Neural cell (in vitro differentiated cells): ENCODE measurements around the gene CAT. TPM values are rescaled to one million over a fixed set of nuclear protein-coding genes. Genes with fewer than 3 reads are reported as not detected.

Experiments used
- H2AFZ ChIP-seq: fragments of 200-600, 300-800 bp; sonication (generic), shearing (Covaris generic); 2 replicates; pipeline ENCODE4 v1.6.0; 2014; ENCODE audit warnings: low read depth, mild to moderate bottlenecking, antibody characterized with exemption, low read length, moderate library complexity
- H3F3A ChIP-seq: fragments of 200-600 bp; shearing (Covaris generic); 2 replicates; pipeline ENCODE4 v1.6.1; 2016; ENCODE audit warnings: mild to moderate bottlenecking, moderate library complexity, mixed read lengths, antibody characterized with exemption, low read length; ENCODE audit not compliant: insufficient read depth, poor library complexity, severe bottlenecking
- H3K27ac ChIP-seq: fragments of 200-600, 300-800 bp; sonication (generic), shearing (Covaris generic); 2 replicates; pipeline ENCODE4 v1.5.1; 2014; ENCODE audit warnings: mild to moderate bottlenecking, low read length, moderate library complexity
- H3K27me3 ChIP-seq: fragments of 300-800, 200-600 bp; sonication (generic), shearing (Covaris generic); 2 replicates; pipeline ENCODE4 v1.6.0; 2014; ENCODE audit warnings: mild to moderate bottlenecking, low read depth, low read length, moderate library complexity; ENCODE audit not compliant: insufficient read depth
- H3K36me3 ChIP-seq: fragments of 300-800, 200-600 bp; sonication (generic), shearing (Covaris generic); 2 replicates; pipeline ENCODE4 v1.5.1; 2014; ENCODE audit warnings: mild to moderate bottlenecking, antibody characterized with exemption, low read length, moderate library complexity; ENCODE audit not compliant: insufficient read depth
- H3K4me2 ChIP-seq: fragments of 300-800, 200-600 bp; sonication (generic), shearing (Covaris generic); 2 replicates; pipeline ENCODE4 v1.6.0; 2014; ENCODE audit warnings: mild to moderate bottlenecking, low read length
- H3K4me3 ChIP-seq: fragments of 300-800, 200-600 bp; sonication (generic), shearing (Covaris generic); 2 replicates; pipeline ENCODE4 v1.5.1; 2014; ENCODE audit warnings: mild to moderate bottlenecking, low read length, moderate library complexity
- H3K79me2 ChIP-seq: fragments of 200-600 bp; shearing (Covaris generic); replicated peaks from 2 replicates; pipeline ENCODE4 v1.6.0; 2014; ENCODE audit warnings: mild to moderate bottlenecking, low read length, moderate library complexity; ENCODE audit not compliant: insufficient read depth
- H3K9ac ChIP-seq: fragments of 300-800, 200-600 bp; sonication (generic), shearing (Covaris generic); 2 replicates; pipeline ENCODE4 v1.6.1; 2016; ENCODE audit warnings: mild to moderate bottlenecking, low read length, mixed read lengths
- H3K9me2 ChIP-seq: fragments of 200-600 bp; shearing (Covaris generic); 2 replicates; pipeline ENCODE4 v1.6.1; 2016; ENCODE audit warnings: mild to moderate bottlenecking, low read length, mixed read lengths; ENCODE audit not compliant: insufficient read depth
- H3K9me3 ChIP-seq: fragments of 200-600, 300-800 bp; sonication (generic), shearing (Covaris generic); 2 replicates; pipeline ENCODE4 v1.6.1; 2016; ENCODE audit warnings: mild to moderate bottlenecking, mixed run types, low read length, moderate library complexity, mixed read lengths
- H4K20me1 ChIP-seq: fragments of 200-600 bp; shearing (Covaris generic); 2 replicates; pipeline ENCODE4 v1.6.1; 2016; ENCODE audit warnings: mild to moderate bottlenecking, mixed run types; ENCODE audit not compliant: insufficient read depth
- EP300 ChIP-seq: fragments of 450-650 bp; conservative IDR thresholded peaks from 2 replicates; pipeline ENCODE4 v1.6.1; 2014; ENCODE audit warnings: antibody characterized with exemption, mild to moderate bottlenecking, moderate library complexity; ENCODE audit not compliant: poor library complexity, severe bottlenecking
- EZH2 ChIP-seq: fragments of 200-600, 300-800 bp; shearing (Covaris generic), sonication (generic); IDR thresholded peaks from 2 replicates; pipeline ENCODE4 v1.6.1; 2014; ENCODE audit warnings: antibody characterized with exemption, low read length, borderline replicate concordance, mild to moderate bottlenecking; ENCODE audit not compliant: insufficient read depth, poor library complexity, severe bottlenecking
- MXI1 ChIP-seq: fragments of 450-650 bp; conservative IDR thresholded peaks from 2 replicates; pipeline ENCODE4 v1.6.1; 2014; ENCODE audit warnings: antibody characterized with exemption, mild to moderate bottlenecking; ENCODE audit not compliant: poor library complexity, severe bottlenecking
- POLR2AphosphoS5 ChIP-seq: IDR thresholded peaks from 2 replicates; pipeline ENCODE4 v1.6.1; 2012
- RAD21 ChIP-seq: fragments of 450-650 bp; conservative IDR thresholded peaks from 2 replicates; pipeline ENCODE4 v1.6.1; 2014; ENCODE audit warnings: antibody characterized with exemption, mild to moderate bottlenecking, moderate library complexity
- REST ChIP-seq: IDR thresholded peaks from 2 replicates; pipeline ENCODE4 v1.6.1; 2012; ENCODE audit warnings: borderline replicate concordance
- SMC3 ChIP-seq: fragments of 450-650 bp; conservative IDR thresholded peaks from 2 replicates; pipeline ENCODE4 v1.6.1; 2014; ENCODE audit warnings: antibody characterized with exemption, mild to moderate bottlenecking, moderate library complexity; ENCODE audit not compliant: poor library complexity
- TAF1 ChIP-seq: IDR thresholded peaks from 2 replicates; pipeline ENCODE4 v1.6.1; 2012; ENCODE audit warnings: low read depth
- polyA plus RNA-seq: library from polyadenylated mRNA; depleted of rRNA; stranded (reverse); fragments of >200 nt; gene quantifications from 2 replicates; pipeline ENCODE4 v1.2.3, GENCODE V29; 2014
- TF ChIP-seq, protein P1 (sequence below): fragments of 450-650 bp; IDR thresholded peaks from 2 replicates; pipeline ENCODE4 v1.5.1; 2014; ENCODE audit warnings: antibody characterized with exemption, mild to moderate bottlenecking, moderate library complexity; ENCODE audit not compliant: poor library complexity, severe bottlenecking

CAT gene
- polyA plus RNA-seq, 1 donor from 2014 or later: 40.1 TPM

DNA sequence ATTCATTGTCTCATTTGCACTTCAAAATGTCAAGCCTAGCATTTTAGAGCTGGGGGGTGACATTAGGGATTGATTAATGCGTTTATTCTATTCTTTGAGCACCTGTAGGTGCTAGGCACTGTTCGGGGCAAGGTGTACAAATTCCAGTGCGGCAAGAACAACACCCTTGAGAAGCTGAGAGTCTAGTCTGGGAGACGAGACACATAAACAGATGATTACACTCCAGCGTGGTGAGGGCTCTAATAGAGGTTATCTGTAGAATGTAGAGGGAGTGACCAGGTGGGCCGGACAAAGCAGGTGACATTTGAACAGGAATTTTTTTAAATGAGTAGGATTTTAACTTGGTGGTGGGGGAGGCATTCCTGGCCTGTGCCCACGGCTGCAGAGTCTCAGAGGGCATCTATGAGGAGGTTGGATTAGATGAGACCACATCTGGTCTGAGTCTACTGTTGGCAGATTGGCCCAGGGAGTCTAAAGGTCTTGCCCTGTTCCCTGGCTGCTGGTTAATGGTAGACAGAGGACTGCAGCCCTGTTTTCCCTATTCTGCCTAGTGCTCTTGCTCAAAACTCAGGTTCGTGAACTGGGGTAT, 970 bp downstream of the CAT start:
- no peak for TF ChIP-seq EZH2
- TF ChIP-seq RAD21: no peak
- TF ChIP-seq, protein P1, sequence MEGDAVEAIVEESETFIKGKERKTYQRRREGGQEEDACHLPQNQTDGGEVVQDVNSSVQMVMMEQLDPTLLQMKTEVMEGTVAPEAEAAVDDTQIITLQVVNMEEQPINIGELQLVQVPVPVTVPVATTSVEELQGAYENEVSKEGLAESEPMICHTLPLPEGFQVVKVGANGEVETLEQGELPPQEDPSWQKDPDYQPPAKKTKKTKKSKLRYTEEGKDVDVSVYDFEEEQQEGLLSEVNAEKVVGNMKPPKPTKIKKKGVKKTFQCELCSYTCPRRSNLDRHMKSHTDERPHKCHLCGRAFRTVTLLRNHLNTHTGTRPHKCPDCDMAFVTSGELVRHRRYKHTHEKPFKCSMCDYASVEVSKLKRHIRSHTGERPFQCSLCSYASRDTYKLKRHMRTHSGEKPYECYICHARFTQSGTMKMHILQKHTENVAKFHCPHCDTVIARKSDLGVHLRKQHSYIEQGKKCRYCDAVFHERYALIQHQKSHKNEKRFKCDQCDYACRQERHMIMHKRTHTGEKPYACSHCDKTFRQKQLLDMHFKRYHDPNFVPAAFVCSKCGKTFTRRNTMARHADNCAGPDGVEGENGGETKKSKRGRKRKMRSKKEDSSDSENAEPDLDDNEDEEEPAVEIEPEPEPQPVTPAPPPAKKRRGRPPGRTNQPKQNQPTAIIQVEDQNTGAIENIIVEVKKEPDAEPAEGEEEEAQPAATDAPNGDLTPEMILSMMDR: no peak
- H3K9ac ChIP-seq: peak overlapping the region; percentile 66
- H3K9me2 ChIP-seq: no peaks in the 10 kb centered on the region
- H3K27ac ChIP-seq: no peak overlapping the region
- no peaks in the 10 kb centered on the region for H3F3A ChIP-seq
- peaks cover 5% of the 10 kb centered on the region for H3K79me2 ChIP-seq
- no peaks in the 10 kb centered on the region for H3K36me3 ChIP-seq
- no peaks in the 10 kb centered on the region for H4K20me1 ChIP-seq
- H3K4me2 ChIP-seq: peak overlapping the region; percentile 51
- H2AFZ ChIP-seq: peak overlapping the region; percentile 45
- no peaks in the 10 kb centered on the region for H3K27me3 ChIP-seq
- H3K9me3 ChIP-seq: no peaks in the 10 kb centered on the region
- peak overlapping the region; percentile 75 for H3K4me3 ChIP-seq

GRCh38 chr11:34441814-34442213, 3.1 kb downstream of the CAT start:
- Histone ChIP-seq H3K4me3 (no peak overlapping the region), H3F3A (no peaks in the 10 kb centered on the region), H3K4me2 (no peak overlapping the region), H3K9me2 (no peaks in the 10 kb centered on the region), H3K79me2 (peaks cover 6% of the 10 kb centered on the region), H4K20me1 (no peaks in the 10 kb centered on the region), H3K9me3 (no peaks in the 10 kb centered on the region), H3K27me3 (no peaks in the 10 kb centered on the region), H3K36me3 (no peaks in the 10 kb centered on the region), H3K9ac (no peak overlapping the region), H3K27ac (no peak overlapping the region), H2AFZ (no peak overlapping the region)
- no peak for TF ChIP-seq SMC3

DNA sequence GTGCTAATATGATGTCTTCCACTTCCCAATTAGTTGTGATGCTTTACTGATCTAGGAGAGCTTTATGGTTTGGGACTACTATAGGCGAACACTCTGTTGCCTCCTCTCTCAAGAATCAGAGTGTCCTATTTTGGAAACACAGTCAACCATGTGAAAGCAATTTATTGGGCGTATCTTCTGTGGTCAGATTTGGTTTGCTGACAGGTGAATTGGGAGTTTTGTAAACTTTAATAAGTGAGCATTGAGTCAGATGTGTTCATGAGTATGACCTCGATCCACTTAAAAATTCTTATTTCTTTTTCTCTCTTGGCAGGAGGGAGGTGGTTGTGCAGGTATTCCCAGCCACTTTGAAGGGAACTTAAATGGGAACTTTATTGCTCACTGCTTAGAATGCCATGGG, 4.4 kb downstream of the CAT start:
- H3K79me2 ChIP-seq: peaks cover 6% of the 10 kb centered on the region

More for the DNA sequence above, 4.4 kb downstream of the CAT start:
- Histone ChIP-seq H3F3A (no peaks in the 10 kb centered on the region), H4K20me1 (no peaks in the 10 kb centered on the region), H3K9me2 (no peaks in the 10 kb centered on the region), H3K9me3 (no peaks in the 10 kb centered on the region), H3K27ac (no peak overlapping the region), H3K36me3 (no peaks in the 10 kb centered on the region), H2AFZ (no peak overlapping the region), H3K4me2 (no peak overlapping the region), H3K9ac (no peak overlapping the region), H3K4me3 (no peak overlapping the region), H3K27me3 (no peaks in the 10 kb centered on the region)
- no peak for TF ChIP-seq TAF1
- TF ChIP-seq MXI1: no peak
- TF ChIP-seq EZH2: no peak
- TF ChIP-seq SMC3: no peak
- no peak for TF ChIP-seq EP300
- no peak for TF ChIP-seq RAD21
- TF ChIP-seq, protein P1: no peak
- no peak for TF ChIP-seq REST
- TF ChIP-seq POLR2AphosphoS5: no peak
